HL-60 (cell line): Measurements from ENCODE around the gene GMFB.

Source experiments
- CTCF ChIP-seq: IDR thresholded peaks from one replicate; pipeline ENCODE4 v1.5.1; 2011; ENCODE audit warnings: low read length, control low read depth, inconsistent platforms; ENCODE audit not compliant: insufficient read depth
- GABPA ChIP-seq: IDR thresholded peaks from 2 replicates; pipeline ENCODE4 v1.6.1; 2012; ENCODE audit warnings: low read depth

- TF ChIP-seq CTCF = no peak
- TF ChIP-seq GABPA = no peak
These were observed 46.3 kb upstream of the GMFB start for GRCh38 chr14:54535126-54535525.
